Posterior cingulate gyrus (tissue), 11 donors: ENCODE results near the gene CEP85L.

Experiments used
- DNase-seq, 10 donors: peaks; one replicate each; pipeline versions ENCODE4 v3.0.0 to v3.0.0-alpha.2; 2020 to 2021; ENCODE audit warnings: mixed read lengths in 3 of 10
- intact Hi-C: fragments of 100-400 bp; cut with DNase I; formaldehyde crosslinking; loops from one replicate; pipeline ENCODE4 v1.15.1; 2023

CEP85L gene

DNA sequence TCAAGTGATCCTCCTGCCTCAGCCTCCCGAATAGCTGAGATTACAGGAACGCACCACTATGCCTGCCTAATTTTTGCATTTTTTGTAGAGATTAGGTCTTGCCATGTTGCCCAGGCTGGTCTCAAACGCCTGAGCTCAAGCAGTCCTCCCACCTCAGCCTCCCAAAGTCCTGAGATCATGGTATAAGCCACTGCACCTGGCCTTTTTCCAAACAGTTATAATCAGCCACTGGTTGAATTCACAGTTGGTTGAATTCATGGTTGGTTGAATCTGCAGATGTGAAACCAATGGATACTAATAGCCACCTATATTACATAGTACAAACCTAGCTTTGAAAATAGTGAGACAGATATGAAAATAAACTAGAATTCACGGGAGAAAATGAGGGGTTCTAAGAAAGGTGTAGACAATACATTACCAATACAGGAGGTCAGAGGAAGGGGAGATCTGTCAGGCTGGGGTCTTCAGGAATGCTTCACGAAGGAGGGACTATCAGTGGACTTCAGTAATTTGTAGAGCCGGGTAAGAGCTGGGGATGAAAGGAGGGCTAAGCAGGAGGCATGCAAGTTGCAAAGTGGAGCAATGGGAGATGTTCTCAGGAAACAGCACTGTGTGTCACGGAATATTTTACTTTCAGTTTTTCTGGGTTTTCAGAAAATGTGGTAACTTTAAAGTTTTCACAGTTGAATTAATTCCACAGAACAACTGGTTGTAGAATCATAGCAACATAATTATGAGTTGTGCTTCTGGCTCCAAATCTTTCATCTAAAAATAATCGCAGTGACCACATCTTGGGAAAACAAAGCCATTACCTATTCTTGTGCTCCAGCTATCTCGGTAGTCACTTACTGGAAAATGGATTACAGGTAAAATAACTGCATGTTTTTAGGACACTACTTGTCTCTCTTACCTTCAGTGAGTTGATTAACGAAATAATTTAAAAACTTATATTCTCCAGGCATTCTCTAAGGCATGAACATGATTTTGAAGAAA is 12.9 kb upstream of the CEP85L start:
- intact Hi-C loops, result no loop called here
- DNase-seq, result no peak

DNA sequence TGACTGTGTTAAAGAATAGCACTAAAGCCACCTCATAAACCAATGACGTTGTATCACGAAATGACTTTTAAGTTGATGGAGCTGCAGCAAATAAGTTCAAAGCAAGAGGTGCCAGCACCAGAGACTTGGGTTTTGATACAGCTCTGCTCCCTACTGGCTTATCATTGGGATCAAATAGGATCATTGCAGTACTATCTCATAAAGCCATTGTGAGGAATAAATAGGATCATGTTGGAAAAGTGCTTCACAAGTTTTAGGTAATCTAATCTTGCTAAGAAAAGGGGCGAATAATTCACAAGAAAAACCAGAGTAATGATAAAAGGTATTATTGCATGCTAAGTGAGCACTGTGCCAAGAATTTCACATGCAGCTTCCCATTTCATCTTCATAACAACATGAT is 10.4 kb upstream of the CEP85L start:
- DNase-seq, result no peak
- intact Hi-C loops, result no loop called here

DNA sequence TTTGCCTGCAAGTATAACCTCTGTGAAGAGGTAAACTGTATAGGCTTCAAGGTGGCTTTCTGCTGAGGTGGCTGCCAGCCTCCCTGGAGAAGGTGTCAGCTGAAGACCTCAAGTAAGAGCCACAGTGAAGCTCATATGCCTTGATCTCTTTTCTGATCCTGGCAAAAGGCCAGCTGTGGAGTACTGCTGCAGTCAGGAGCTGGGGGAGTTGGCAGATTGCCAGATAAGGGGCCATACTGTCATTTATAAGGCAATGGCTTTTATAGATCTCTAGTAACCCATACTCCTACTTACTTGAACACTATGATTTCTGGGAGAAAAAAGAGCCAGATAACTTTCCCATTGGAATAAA is 8.8 kb upstream of the CEP85L start:
- DNase-seq, result no peak
- intact Hi-C loops, result no loop called here

DNA sequence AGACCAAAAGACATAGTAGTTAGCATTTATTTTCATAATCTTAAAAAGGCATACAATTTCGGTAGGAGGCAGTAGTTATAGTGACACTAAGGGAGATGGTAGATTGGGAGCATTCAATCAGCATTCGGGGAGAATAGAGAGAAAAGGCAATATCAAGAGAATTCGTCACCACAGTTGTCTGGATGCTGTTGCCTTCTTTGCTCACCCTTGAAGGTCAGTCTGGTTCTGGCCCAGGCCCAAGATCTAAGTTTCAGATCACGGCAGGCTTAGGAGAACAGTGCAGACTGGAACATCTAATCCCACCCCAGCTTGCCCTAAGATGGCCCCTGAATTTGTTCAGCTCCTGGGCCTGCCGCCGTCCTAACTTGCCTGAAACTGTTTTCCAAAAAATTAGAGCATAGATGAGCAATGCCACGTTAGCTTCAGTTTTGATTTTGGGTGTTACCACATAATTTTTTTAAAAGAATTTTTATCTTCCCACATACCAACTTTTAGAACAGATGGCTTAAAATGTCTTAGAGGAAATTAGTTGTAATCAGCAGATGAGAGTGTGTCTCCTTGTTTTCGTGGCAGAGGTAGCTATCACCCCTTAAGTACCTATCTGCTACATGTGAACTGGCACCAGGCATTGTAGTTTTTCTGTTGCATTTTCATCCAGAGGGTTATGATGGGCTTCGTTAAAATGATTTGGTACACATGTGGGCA is 8.3 kb upstream of the CEP85L start:
- intact Hi-C loops, result loop anchor here (10.0 kb wide), 1 partner anchor 115 kb away; no protein-coding TSS in a partner anchor
- no peak for DNase-seq

DNA sequence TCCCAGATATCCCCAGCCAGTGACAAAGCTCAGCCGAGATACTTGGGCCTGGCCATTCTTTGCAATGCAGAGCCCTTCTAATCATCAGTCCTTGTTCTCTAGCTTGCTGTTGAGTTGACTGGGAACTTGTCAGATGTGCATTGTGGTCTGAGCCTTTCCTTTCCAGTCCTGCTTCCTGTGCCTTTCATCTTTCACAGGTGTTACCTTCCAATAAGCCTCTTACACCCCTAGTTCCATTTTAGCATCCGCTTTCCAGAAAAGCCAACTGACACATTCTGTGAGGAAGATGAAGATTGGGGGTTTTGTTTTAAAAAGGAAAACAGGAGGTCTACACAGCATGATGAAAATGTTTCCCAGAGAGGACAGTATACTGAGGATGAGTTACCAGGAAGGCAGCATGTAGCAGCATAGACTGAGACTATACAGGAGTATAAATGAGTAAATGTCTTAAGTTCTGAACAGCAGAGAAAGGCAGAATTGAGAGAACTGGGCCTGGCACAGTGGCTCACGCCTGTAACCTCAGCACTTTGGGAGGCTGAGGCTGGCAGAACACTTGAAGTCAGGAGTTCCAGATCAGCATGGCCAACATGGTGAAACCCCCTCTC is 5.6 kb upstream of the CEP85L start:
- DNase-seq, result no peak
- intact Hi-C loops, result loop anchor here (10.0 kb wide), 1 partner anchor 118 kb away; no protein-coding TSS in a partner anchor

DNA sequence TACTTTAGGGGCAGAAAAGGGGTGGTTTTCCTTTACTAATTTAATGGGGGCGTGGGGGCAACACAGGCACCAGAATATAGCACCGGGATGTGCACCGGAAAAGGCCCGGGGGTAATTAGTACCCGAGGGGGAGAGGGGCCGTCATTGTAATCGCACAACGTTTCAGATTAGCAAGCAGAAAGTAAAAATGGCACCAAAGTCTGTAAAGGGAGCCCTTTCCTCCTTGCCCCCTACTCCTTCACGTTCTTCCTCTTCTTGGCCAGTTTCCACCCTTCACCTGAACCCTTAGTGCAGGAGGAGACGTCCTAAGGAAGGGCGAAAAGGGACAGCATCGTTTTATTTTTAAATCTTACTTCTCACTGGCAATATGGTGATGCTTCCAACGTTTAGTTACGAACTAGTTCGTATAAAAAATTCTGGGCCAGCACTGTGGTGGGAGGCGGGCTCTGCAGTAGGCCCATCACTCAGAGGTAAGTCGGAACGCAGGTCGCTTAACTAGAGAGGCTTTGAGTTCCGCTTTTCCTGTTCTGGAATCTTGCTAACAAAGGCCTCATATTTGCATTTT is 742 bp upstream of the CEP85L start:
- intact Hi-C loops, result loop anchor here (5.0 to 10.0 kb wide), 2 partner anchors 55 to 123 kb away; no protein-coding TSS in a partner anchor
- DNase-seq, result peak in 1 of 10 donors; percentile 71

DNA sequence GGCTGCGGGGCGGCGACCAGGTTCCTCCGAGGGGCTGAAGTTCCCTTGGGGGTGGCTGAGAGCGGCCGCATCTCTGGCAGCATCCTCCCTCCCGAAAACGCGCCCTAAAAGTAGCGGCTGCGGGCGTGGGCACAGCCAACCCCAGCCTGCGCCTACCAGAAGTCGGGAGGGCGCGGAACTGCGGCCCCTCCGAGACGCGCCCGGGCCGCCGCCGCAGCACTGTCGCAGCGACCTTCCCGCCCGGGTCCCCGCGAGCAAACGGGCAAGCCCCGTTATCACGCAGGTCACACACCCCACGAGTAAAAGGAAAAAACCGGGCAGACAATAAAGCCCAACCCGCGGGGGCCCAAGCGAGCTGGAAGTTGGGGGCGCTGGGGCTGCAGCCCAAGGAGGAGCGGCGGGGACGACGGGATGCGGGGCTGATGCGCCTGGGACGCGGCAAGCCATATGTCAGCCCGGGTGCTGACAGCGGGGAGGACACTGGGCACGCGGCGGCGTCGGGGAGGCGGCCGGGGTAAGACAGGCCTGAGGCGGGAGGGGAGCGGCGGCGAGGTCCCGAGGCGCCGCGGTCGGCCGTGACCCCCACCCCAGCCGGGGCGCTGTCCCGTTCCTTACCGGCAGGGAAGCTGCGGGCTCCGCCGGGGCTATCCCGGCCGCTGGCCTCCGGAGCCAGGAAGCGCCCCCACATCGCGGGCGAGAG is 659 bp downstream of the CEP85L start:
- peak; percentile 22 to 90 (median 42) for DNase-seq
- intact Hi-C loops, result loop anchor here (2.0 to 10.0 kb wide), 3 partner anchors 57 to 244 kb away; partner anchors contain the start of gene ASF1A

DNA sequence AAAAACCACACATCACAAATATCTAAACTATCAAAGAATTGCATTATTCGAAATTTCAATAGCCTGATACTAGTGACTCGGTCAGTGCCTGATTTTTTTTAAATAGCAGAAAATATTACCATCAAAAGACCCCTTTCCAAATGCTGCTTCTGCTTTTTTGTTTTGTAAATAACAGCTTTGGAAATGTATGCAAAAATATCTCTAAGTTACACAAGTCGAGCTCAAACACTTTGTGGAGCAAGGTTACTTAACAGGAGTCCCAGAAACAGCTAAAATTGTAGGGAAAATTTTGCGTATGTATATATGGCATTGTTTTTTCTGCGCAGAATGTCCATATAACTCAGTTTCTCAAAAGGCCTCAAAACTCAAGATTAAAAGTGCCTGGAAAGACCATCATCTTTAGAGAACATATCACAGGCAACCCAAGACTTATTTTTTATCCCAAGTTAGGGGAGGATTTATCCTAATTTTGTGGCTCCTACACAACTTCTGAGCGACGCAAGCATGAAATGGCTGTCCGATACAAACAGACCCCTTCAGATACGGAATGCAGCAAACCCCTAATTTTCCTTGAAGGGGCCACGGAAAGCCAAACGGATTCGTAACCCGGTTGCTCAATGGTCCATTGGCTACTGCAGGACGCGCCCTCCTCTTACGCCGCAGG is 1.3 kb downstream of the CEP85L start:
- DNase-seq, result no peak
- intact Hi-C loops, result loop anchor here (2.0 to 10.0 kb wide), 3 partner anchors 57 to 245 kb away; partner anchors contain the start of gene ASF1A

DNA sequence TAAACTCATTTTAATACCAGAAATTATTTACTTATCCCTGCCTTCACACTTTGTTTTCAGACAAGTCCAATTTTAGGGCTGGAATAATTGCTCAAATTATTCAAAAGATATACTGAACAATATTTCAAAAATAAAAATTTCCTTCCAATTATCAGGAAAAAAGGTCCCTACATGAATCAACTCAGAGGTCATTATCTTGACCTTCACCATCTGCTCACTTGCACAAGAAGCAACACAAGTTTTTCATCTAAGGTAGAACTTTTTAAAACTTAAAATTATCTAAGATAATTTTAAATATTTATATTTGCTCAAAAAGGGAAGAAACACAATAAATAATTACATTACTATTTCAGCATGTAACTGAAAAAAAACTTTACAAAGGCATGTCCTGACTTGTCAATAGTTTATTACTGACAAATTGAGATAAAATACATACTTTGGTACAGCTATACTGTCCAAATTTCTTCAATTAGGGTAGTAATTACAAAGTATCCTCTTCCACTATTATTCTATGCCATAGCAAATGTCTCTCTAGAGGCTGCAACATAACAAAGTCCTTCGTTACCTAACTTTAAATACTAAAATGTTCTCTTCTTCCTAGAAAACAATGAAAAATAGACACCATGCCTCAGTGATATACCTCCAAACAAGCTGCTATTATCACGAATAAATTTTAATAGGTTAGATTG is 2.4 kb downstream of the CEP85L start:
- no peak for DNase-seq
- intact Hi-C loops, result no loop called here

DNA sequence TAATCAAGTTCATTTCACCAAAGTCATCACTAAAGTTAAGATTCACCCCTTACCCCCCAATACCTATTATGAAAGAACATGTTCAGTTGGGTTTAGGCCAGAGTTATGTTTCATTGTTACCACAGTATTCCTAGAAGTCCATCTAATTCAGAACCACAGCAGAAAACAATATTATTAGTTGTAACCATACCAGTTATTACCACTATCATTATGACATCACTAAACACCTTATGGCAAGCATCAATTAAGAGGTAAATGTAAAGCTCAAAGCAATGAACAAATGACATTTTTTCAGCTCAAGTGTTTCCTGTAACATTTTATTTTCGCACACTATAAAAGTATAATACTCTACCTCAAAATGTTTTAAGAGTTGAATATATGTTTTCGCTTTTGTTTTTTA is 4.4 kb downstream of the CEP85L start:
- intact Hi-C loops, result no loop called here
- DNase-seq, result no peak

DNA sequence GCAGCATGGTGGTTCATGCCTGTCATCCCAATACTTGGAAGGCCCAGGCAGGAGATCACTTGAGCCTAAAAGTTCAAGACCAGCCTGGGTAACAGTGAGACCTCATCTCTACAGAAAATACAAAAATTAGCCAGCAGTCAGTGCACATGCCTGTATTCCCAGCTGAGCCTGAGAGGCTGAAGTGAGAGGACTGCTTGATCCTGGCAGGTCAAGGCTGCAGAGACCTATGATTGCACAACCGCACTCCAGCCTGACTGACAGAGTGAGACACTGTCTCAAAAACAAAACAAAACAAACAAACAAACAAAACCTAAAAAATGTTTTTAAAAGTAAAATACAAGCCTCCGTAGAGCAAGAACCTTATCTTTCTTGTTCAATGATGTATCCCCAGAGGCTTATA is 6.0 kb downstream of the CEP85L start:
- no peak for DNase-seq
- intact Hi-C loops, result no loop called here

DNA sequence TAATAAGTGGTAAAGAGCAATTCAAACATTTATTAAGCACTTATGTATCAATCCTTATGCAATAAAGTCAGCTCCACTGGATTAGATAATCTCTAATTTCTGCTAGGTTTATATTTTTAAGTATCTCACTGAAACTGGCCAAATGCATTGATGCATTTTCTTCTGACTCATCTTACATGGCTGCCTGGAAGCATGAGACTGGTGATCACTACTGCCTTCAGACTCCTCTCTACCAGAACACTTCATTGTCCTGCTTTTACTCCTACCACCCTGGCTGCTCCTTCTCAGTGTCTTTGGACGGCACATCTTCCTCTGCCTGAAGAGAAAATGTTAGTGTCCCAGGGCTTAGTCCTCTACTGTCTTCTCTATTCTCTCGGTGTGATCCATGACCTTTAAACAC is 7.4 kb downstream of the CEP85L start:
- intact Hi-C loops, result no loop called here
- no peak for DNase-seq

DNA sequence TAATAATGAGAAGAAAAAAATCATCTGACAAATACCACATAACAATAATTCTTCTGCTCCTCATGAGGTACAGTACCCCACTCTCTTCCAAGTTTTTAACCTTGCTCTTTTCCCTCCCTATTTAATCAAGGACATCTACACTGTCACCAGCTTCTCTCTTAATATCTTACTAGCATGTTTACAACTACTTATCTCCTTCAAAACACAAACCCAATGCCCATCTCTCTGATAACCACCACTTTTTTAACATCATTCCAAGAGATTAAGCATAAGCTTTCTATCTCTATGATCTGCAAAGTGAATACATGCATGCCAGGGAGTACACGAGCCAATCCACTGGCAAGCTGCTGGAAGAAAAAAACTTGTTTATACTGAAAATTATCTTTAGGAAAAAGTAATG is 10.3 kb downstream of the CEP85L start:
- intact Hi-C loops, result no loop called here
- no peak for DNase-seq

DNA sequence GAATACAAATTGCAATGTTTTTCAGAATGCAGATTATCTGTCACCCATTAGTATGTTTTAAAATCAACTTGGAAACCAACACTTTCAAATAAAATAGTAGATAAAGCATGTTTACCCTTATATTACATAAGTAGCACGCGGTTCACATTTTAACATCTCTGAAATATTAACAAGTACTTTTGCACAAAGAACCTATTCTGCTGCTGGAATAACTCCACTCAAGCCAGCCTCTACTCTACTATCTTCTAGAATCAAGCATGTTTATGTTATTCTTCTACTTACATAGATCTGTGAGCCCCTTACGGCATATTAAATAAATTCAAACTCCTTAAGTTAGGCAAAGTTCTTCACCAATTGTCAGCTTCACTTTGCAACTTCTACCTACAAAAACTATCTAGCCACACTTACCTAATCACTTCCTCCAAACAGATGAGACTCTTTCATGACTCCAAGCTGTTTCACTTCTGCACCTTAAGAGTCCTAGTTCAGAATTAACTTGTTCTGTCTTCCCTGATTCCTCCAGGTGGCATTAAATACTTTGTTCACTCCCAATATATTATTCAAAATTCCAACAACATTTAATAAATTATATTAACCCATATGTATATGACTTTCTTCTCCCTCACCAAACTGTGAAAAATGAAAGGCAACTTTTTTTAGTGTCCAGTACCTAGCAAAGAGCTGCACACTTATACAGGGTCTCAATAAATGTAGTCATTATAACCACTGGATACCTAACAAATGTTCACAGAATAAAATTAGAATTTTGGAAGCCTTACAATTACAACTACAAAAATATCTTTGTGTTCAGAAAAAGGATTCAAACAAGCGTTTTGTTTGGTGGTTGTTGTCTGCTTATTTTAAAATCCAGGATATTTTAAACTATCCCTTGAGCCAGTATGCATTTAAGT is 12.1 kb downstream of the CEP85L start:
- no peak for DNase-seq
- intact Hi-C loops, result no loop called here

DNA sequence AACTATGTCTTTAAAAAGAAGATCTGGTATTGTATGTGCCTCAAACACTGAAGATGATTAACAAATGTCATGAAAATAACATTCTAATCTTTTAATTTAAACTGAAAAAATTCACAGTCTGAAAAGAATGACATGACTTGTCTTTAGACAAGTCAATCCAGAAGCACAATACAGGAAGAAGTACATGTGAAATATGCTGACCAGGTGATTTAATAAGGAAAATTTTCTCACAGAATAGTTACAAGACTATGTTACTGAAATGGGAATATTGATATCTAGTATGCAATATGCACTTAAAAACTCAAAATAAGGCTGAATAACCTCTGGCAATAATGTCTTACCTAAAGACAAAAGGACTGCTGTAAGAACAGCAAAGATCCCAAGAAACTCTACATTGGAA is 13.1 kb downstream of the CEP85L start:
- DNase-seq, result no peak
- intact Hi-C loops, result no loop called here

DNA sequence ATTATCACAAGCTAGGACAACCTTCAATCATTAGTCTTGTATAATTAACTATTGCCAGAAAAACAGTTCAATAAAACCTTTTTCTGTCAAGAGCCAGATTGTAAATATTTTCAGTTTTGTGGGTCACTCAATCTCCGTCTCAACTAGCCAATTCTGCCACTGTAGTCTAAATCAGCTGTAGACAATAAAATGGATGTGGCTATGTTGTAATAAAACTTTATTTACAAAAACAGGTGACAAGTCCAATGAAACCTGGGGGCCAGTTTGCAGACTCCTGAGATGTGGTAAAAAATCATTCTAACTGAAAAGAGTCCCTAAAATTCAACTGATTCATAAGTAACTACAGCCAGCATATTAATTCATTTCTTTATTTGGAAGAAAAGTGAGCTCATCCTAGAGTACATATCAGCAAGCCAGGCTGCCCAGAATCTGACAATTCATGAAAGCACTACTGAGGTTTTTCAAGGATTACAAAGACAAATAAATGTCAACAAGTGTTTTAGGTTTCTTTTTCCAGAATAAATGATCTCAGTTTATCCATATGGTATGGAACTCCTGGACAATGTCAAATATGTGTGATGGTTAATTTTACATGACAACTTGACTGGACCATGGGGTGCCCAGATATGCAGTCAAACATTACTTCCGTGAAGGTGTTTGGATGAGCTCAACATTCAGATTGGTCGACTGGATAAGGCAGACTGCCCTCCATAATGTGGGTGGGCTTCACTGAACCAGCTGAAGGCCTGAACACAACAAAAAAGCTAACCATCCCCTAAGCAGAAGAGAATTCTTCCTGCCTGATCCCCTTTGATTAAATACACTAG is 15.3 kb downstream of the CEP85L start:
- no peak for DNase-seq
- intact Hi-C loops, result no loop called here

DNA sequence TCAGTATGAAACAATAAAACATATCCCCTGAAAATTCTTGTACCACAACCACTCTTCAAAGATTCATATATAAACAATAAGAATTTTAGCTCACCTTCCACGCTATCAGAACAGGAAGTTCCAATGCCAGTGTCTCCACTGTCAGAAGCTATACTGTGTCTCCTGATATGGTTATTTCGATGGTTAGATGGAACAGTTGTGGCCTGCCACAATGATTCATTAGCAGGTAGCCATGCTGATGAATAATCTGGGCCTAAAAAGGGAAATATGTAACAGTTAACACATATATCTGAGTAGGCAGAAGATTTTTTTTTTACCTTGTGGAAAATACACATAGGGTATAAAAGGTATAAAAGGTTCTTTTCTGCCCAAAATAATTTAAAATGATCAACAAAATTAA is 19.0 kb downstream of the CEP85L start:
- intact Hi-C loops, result no loop called here

More for the DNA sequence above, 19.0 kb downstream of the CEP85L start:
- no peak for DNase-seq
